H1 (cell line): Measurements from ENCODE around the gene TOB2. TPM values are rescaled to one million over a fixed set of nuclear protein-coding genes. Genes with fewer than 3 reads are reported as not detected.
A peak's percentile ranks its signal among the peaks of the same experiment; 100 is the strongest.

Source experiments
- CTCF ChIA-PET: fragments of 300-600 bp; sonication (Branson Sonifier 250); formaldehyde crosslinking; loops from one replicate; lab custom pipeline; 2021; ENCODE audit not compliant: partially characterized antibody; lab: Charles Lee
- POLR2A ChIA-PET: fragments of 300-600 bp; sonication (Branson Sonifier 250); formaldehyde crosslinking; loops from one replicate; lab custom pipeline; 2021; ENCODE audit warnings: inconsistent platforms; ENCODE audit not compliant: partially characterized antibody; lab: Charles Lee
- DNase-seq, 2 experiments: peaks; one replicate each; pipeline versions ENCODE4 v3.0.0 to v3.0.0-alpha.2; 2010 to 2022; ENCODE audit warnings: low spot score in 2 of 2, low read depth in 1 of 2, mixed read lengths in 1 of 2
- FAIRE-seq: peaks from 2 replicates; lab custom pipeline; 2011; peaks lifted over from hg19 to GRCh38; lab: Jason Lieb, UNC
- H2AFZ ChIP-seq: 2 replicates; pipeline ENCODE4 v1.8.1; 2012; ENCODE audit warnings: low read length, inconsistent platforms
- H2AK5ac ChIP-seq: 2 replicates; pipeline ENCODE4 v1.6.1; 2013; ENCODE audit warnings: low read depth, low read length
- H2BK120ac ChIP-seq: replicated peaks from 2 replicates; pipeline ENCODE3; 2013; ENCODE audit warnings: low read depth, low read length, inconsistent platforms
- H2BK12ac ChIP-seq: 2 replicates; pipeline ENCODE4 v1.6.1; 2013; ENCODE audit warnings: low read depth, low read length
- H2BK15ac ChIP-seq: 2 replicates; pipeline ENCODE4 v1.6.1; 2013; ENCODE audit warnings: low read length
- H2BK20ac ChIP-seq: 2 replicates; pipeline ENCODE4 v1.6.1; 2013; ENCODE audit warnings: low read length
- H2BK5ac ChIP-seq: 2 replicates; pipeline ENCODE4 v1.6.1; 2013; ENCODE audit warnings: low read depth, low read length
- H3K14ac ChIP-seq: 2 replicates; pipeline ENCODE4 v1.6.1; 2013; ENCODE audit warnings: inconsistent platforms; ENCODE audit not compliant: insufficient read length
- H3K18ac ChIP-seq: 2 replicates; pipeline ENCODE4 v1.6.1; 2013; ENCODE audit warnings: low read length; ENCODE audit errors: extremely low read depth
- H3K23ac ChIP-seq: 2 replicates; pipeline ENCODE4 v1.6.1; 2013; ENCODE audit warnings: inconsistent platforms; ENCODE audit not compliant: insufficient read length
- H3K23me2 ChIP-seq: 2 replicates; pipeline ENCODE4 v1.6.1; 2013; ENCODE audit warnings: low read depth, low read length
- H3K27ac ChIP-seq: 2 replicates; pipeline ENCODE4 v1.6.1; 2011; ENCODE audit warnings: low read depth, low read length, inconsistent platforms
- H3K27me3 ChIP-seq, 4 experiments: replicated peaks in 1 of 4; 1 replicate in 1 of 4; 2 replicates in 3 of 4; pipeline versions ENCODE4 v1.6.1 to v1.8.1; 2011 to 2013; ENCODE audit warnings: low read length in 3 of 4, mild to moderate bottlenecking in 3 of 4, inconsistent platforms in 2 of 4, mixed read lengths in 2 of 4, moderate library complexity in 1 of 4; ENCODE audit not compliant: control insufficient read depth in 3 of 4, insufficient read depth in 3 of 4; ENCODE audit errors: extremely low read depth in 1 of 4
- H3K36me3 ChIP-seq, 4 experiments: 2 replicates each; pipeline versions ENCODE4 v1.6.1 to v1.8.1; 2011 to 2013; ENCODE audit warnings: mild to moderate bottlenecking in 4 of 4, low read length in 3 of 4, moderate library complexity in 2 of 4, control low read depth in 1 of 4, inconsistent platforms in 1 of 4; ENCODE audit not compliant: insufficient read depth in 4 of 4, control insufficient read depth in 2 of 4
- H3K4ac ChIP-seq: replicated peaks from 2 replicates; pipeline ENCODE3; 2013; ENCODE audit warnings: low read length, low read depth, mixed read lengths, inconsistent platforms; ENCODE audit not compliant: insufficient read length
- H3K4me1 ChIP-seq, 4 experiments: replicated peaks in 1 of 4; 1 replicate in 1 of 4; 2 replicates in 3 of 4; pipeline versions ENCODE4 v1.6.1 to v1.8.1; 2011 to 2013; ENCODE audit warnings: low read length in 3 of 4, inconsistent platforms in 2 of 4, mixed read lengths in 1 of 4; ENCODE audit not compliant: insufficient read depth in 4 of 4, control insufficient read depth in 3 of 4
- H3K4me2 ChIP-seq, 2 experiments: 2 replicates each; pipeline versions ENCODE4 v1.6.1 to v1.8.1; 2011 to 2013; ENCODE audit warnings: low read depth in 2 of 2, low read length in 2 of 2, control low read depth in 1 of 2, inconsistent platforms in 1 of 2, mild to moderate bottlenecking in 1 of 2; ENCODE audit not compliant: insufficient read depth in 1 of 2
- H3K4me3 ChIP-seq, 4 experiments: fragments of 200-600, 300-600 bp in 1 of 4; sonication (generic), shearing (Covaris generic), sonication (Bioruptor Twin) in 1 of 4; 2 replicates each; pipeline versions ENCODE4 v1.5.1 to v1.8.1; 2011 to 2016; ENCODE audit warnings: low read length in 4 of 4, low read depth in 3 of 4, control low read depth in 2 of 4, inconsistent platforms in 2 of 4, mild to moderate bottlenecking in 2 of 4, mixed read lengths in 1 of 4, moderate library complexity in 1 of 4; ENCODE audit not compliant: insufficient read depth in 2 of 4; ENCODE audit errors: extremely low read depth in 1 of 4
- H3K56ac ChIP-seq: replicated peaks from 2 replicates; pipeline ENCODE3; 2013; ENCODE audit warnings: low read depth, mild to moderate bottlenecking, mixed read lengths, low read length, inconsistent platforms; ENCODE audit not compliant: insufficient read length
- H3K79me1 ChIP-seq: 2 replicates; pipeline ENCODE4 v1.6.1; 2013; ENCODE audit warnings: low read depth, low read length, control low read depth
- H3K79me2 ChIP-seq, 2 experiments: 2 replicates each; pipeline versions ENCODE4 v1.6.1 to v1.8.1; 2012 to 2013; ENCODE audit warnings: low read length in 2 of 2, mild to moderate bottlenecking in 2 of 2, inconsistent platforms in 1 of 2; ENCODE audit not compliant: insufficient read depth in 2 of 2, control insufficient read depth in 1 of 2
- H3K9ac ChIP-seq, 4 experiments: replicated peaks in 1 of 4; 1 replicate in 1 of 4; 2 replicates in 3 of 4; pipeline versions ENCODE4 v1.6.1 to v1.8.1; 2011 to 2013; ENCODE audit warnings: low read depth in 3 of 4, low read length in 3 of 4, control low read depth in 2 of 4, mild to moderate bottlenecking in 2 of 4, moderate library complexity in 2 of 4, inconsistent platforms in 1 of 4; ENCODE audit errors: extremely low read depth in 1 of 4
- H3K9me3 ChIP-seq, 2 experiments: 2 replicates each; pipeline versions ENCODE4 v1.6.1 to v1.8.1; 2012 to 2013; ENCODE audit warnings: mild to moderate bottlenecking in 2 of 2, moderate library complexity in 2 of 2, control low read depth in 1 of 2, inconsistent platforms in 1 of 2, low read depth in 1 of 2, low read length in 1 of 2, mixed read lengths in 1 of 2; ENCODE audit not compliant: insufficient read depth in 2 of 2
- H4K20me1 ChIP-seq, 2 experiments: replicated peaks in 1 of 2; 2 replicates each; pipeline versions ENCODE3 to v1.8.1; 2011 to 2013; ENCODE audit warnings: inconsistent platforms in 2 of 2, low read length in 2 of 2, mild to moderate bottlenecking in 1 of 2; ENCODE audit not compliant: insufficient read depth in 2 of 2, control insufficient read depth in 1 of 2
- H4K5ac ChIP-seq: 2 replicates; pipeline ENCODE4 v1.6.1; 2013; ENCODE audit warnings: low read length, low read depth, mixed read lengths, inconsistent platforms; ENCODE audit not compliant: insufficient read length
- H4K8ac ChIP-seq: 2 replicates; pipeline ENCODE4 v1.8.0; 2013; ENCODE audit warnings: mild to moderate bottlenecking, moderate library complexity, low read length, inconsistent platforms; ENCODE audit not compliant: insufficient read depth; ENCODE audit errors: extremely low read depth
- H4K91ac ChIP-seq: replicated peaks from 2 replicates; pipeline ENCODE3; 2013; ENCODE audit warnings: low read length, mixed read lengths, inconsistent platforms; ENCODE audit not compliant: insufficient read length
- EGR1 ChIP-seq: IDR thresholded peaks from 2 replicates; pipeline ENCODE4 v1.6.1; 2011; ENCODE audit warnings: low read depth, low read length, borderline replicate concordance
- EP300 ChIP-seq, 2 experiments: IDR thresholded peaks; 1 replicate in 1 of 2; 2 replicates in 1 of 2; pipeline ENCODE4 v1.6.1; 2011 to 2012; ENCODE audit warnings: low read depth in 2 of 2, low read length in 2 of 2, mild to moderate bottlenecking in 2 of 2, borderline replicate concordance in 1 of 2, inconsistent platforms in 1 of 2, moderate library complexity in 1 of 2
- EZH2 ChIP-seq: fragments of 200-600 bp; sonication (generic); IDR thresholded peaks from 2 replicates; pipeline ENCODE4 v1.7.1; 2012; ENCODE audit warnings: low read depth, mild to moderate bottlenecking, moderate library complexity, low read length, inconsistent platforms; ENCODE audit not compliant: severe bottlenecking
- POLR2AphosphoS5 ChIP-seq: IDR thresholded peaks from 2 replicates; pipeline ENCODE4 v1.6.1; 2011; ENCODE audit warnings: low read depth, low read length
- SIX5 ChIP-seq: IDR thresholded peaks from 2 replicates; pipeline ENCODE4 v1.6.1; 2011; ENCODE audit warnings: mild to moderate bottlenecking, low read depth, low read length
- SP4 ChIP-seq: IDR thresholded peaks from 2 replicates; pipeline ENCODE4 v1.6.1; 2012; ENCODE audit warnings: low read length, inconsistent platforms
- SUZ12 ChIP-seq: fragments of 200-600 bp; sonication (generic); IDR thresholded peaks from 2 replicates; pipeline ENCODE4 v1.6.1; 2012; ENCODE audit warnings: mild to moderate bottlenecking, inconsistent platforms, low read length, moderate library complexity, mixed read lengths
- WGBS, 2 experiments: shearing (Covaris generic) in 1 of 2; methylation state at CpG; one replicate each; pipeline versions ENCODE4 v1.1.6 to v1.1.7; 2013 to 2015; ENCODE audit warnings: low lambda C conversion rate in 2 of 2, mixed read lengths in 2 of 2, inconsistent platforms in 1 of 2, low coverage in 1 of 2, missing lambda C conversion rate in 1 of 2; ENCODE audit not compliant: insufficient replicate concordance in 2 of 2, insufficient coverage in 1 of 2, insufficient read length in 1 of 2; ENCODE audit errors: extremely low coverage in 1 of 2, missing lambda C conversion rate in 1 of 2; 5-methylcytosine and 5-hydroxymethylcytosine counted together
- long read RNA-seq, 2 experiments: library from RNA in 1 of 2; library from capped mRNA in 1 of 2; stranded (forward); transcript quantifications; one replicate each; pipeline ENCODE4 v2.0.0, GENCODE V29; 2021; ENCODE audit warnings: inconsistent platforms in 1 of 2
- polyA minus RNA-seq, 3 experiments: library from RNA; depleted of rRNA, polyadenylated mRNA; stranded (reverse); fragments of >200 nt; gene quantifications; 1 replicate in 2 of 3; 2 replicates in 1 of 3; pipeline ENCODE4 v1.2.3, GENCODE V29; 2011
- polyA plus RNA-seq, 7 experiments: library from polyadenylated mRNA; depleted of rRNA in 3 of 7; stranded (reverse) in 5 of 7; unstranded in 2 of 7; fragments of >200 nt in 5 of 7; fragments of 200-250 nt in 2 of 7; gene quantifications; 1 replicate in 5 of 7; 2 replicates in 1 of 7; 4 replicates in 1 of 7; pipeline versions ENCODE4 v1.2.1 to v1.2.3, GENCODE V29; 2011 to 2013; ENCODE audit warnings: missing spikeins in 2 of 7, mixed read lengths in 2 of 7
- total RNA-seq: library from RNA; stranded (reverse); fragmentation: NEBNext Ultra II Directional; extraction: Animal tissue kit (Norgen Biotek cat#: 25700); gene quantifications from 2 replicates; pipeline ENCODE4 v1.2.1, GENCODE V29; 2021

Gene TOB2
- 52.8 and 54.1 TPM in 2 replicates for total RNA-seq
- 27.0 and 37.5 TPM in 2 replicates for polyA plus RNA-seq (2011; rRNA removed)
- 17.4 TPM for polyA plus RNA-seq (2011; cell fraction: cytosol; rRNA removed)
- polyA plus RNA-seq (2011; cell fraction: nucleus; rRNA removed) = 22.6 TPM
- 30.2 to 35.8 TPM (median 33.5 TPM) in 4 replicates for polyA plus RNA-seq (2012, experiment 1 of 2)
- 39.6 TPM for polyA plus RNA-seq (2012, experiment 2 of 2)
- polyA plus RNA-seq (2013, experiment 1 of 2) = 27.4 TPM
- polyA plus RNA-seq (2013, experiment 2 of 2) = 28.2 TPM
- 20.4 and 28.3 TPM in 2 replicates for polyA minus RNA-seq (2011; rRNA and poly(A)+ RNA removed)
- 20.0 TPM for polyA minus RNA-seq (2011; cell fraction: cytosol; rRNA and poly(A)+ RNA removed)
- polyA minus RNA-seq (2011; cell fraction: nucleus; rRNA and poly(A)+ RNA removed) = 12.7 TPM
- long read RNA-seq, experiment 1, full-length matches to known transcripts = 3 of 35 reads
- long read RNA-seq, experiment 1, partial matches to known transcripts = 0 of 35 reads
- long read RNA-seq, experiment 1, other reads (novel, unspliced or antisense) = 32 of 35 reads
- long read RNA-seq, experiment 2, partial matches to known transcripts = 0 of 4 reads
- long read RNA-seq, experiment 2, other reads (novel, unspliced or antisense) = 4 of 4 reads

- WGBS, 2 experiments = 2% methylated on average over 58 of the region's 85 CpGs; no CpG with 5 or more reads in 1 of the 2 experiments
- no peak within 1 kb of the TSS; the same call in 1 of the 2 replicates for H2BK15ac ChIP-seq
- peaks cover 29% of the 10 kb centered on the region for H3K23me2 ChIP-seq
- peak within 1 kb of the TSS; percentile 88 to 100 for H3K4me2 ChIP-seq
- H3K14ac ChIP-seq = peak within 1 kb of the TSS; percentile 20
- CTCF ChIA-PET = interaction anchor here (0.5 to 2.9 kb wide), 8 partner anchors 10 to 80 kb away, joined by 3 to 16 read pairs (median 8); no protein-coding TSS in a partner anchor
- no peak within 1 kb of the TSS for H3K23ac ChIP-seq
- H3K79me1 ChIP-seq = peaks cover 6% of the 10 kb centered on the region; the same call in 1 of the 2 replicates
- H3K27me3 ChIP-seq = no peaks in the 10 kb centered on the region
- H3K9ac ChIP-seq = peak within 1 kb of the TSS; percentile 94 to 99 (median 96)
- H3K56ac ChIP-seq = peak within 1 kb of the TSS; percentile 97
- no peak within 1 kb of the TSS for H2AFZ ChIP-seq
- H3K4me3 ChIP-seq = peak within 1 kb of the TSS; percentile 67 to 100 (median 96)
- FAIRE-seq (no peak), DNase-seq (peak; percentile 88 to 97)
- peak within 1 kb of the TSS; percentile 96 for H3K27ac ChIP-seq
- peak within 1 kb of the TSS; percentile 99 for H3K18ac ChIP-seq
- H2BK5ac ChIP-seq = peak within 1 kb of the TSS; percentile 99
- H2BK120ac ChIP-seq = peak within 1 kb of the TSS; percentile 75
- peak within 1 kb of the TSS; percentile 90 for H4K91ac ChIP-seq
- peaks cover 0 to 7% (median 4%) of the 10 kb centered on the region in 4 experiments; a peak in 5 of 7 replicates for H3K4me1 ChIP-seq
- H3K79me2 ChIP-seq = peaks cover 23 to 45% of the 10 kb centered on the region in 2 experiments
- H4K5ac ChIP-seq = peak within 1 kb of the TSS; percentile 97
- peaks cover 3 to 9% of the 10 kb centered on the region in 2 experiments for H4K20me1 ChIP-seq
- POLR2A ChIA-PET = interaction anchor here (0.6 to 28.8 kb wide), 44 partner anchors 11 to 241 kb away, joined by 3 to 887 read pairs (median 5); partner anchors contain the start of genes ACO2, DESI1, PHF5A and PMM1
- H2AK5ac ChIP-seq = 0 out of 2 replicates have a peak within 1 kb of the TSS, but pooled peaks have one; percentile 20
- peak within 1 kb of the TSS; percentile 98 for H4K8ac ChIP-seq
- H3K4ac ChIP-seq = peak within 1 kb of the TSS; percentile 62
- H3K9me3 ChIP-seq = no peaks in the 10 kb centered on the region
- H2BK12ac ChIP-seq = peak within 1 kb of the TSS; percentile 90
- no peak within 1 kb of the TSS for H2BK20ac ChIP-seq
- peaks cover 0 to 16% (median 5%) of the 10 kb centered on the region in 4 experiments; a peak in 5 of 8 replicates for H3K36me3 ChIP-seq
- peak; percentile 94 for TF ChIP-seq SP4
- no peak for TF ChIP-seq SUZ12
- peak; percentile 99 for TF ChIP-seq POLR2AphosphoS5
- no peak for TF ChIP-seq EGR1
- peak in 1 of 2 experiments; percentile 85; a peak in 1 of 3 replicates for TF ChIP-seq EP300 (IDR thresholded peaks at IDR 0.05; ENCODE audit: borderline replicate concordance in 1 of 2, low read depth in 2 of 2, low read length in 2 of 2)
- no peak for TF ChIP-seq SIX5
- TF ChIP-seq EZH2 = no peak
Measured at GRCh38 chr22:41446639-41447434, at the start of gene TOB2. TSS of gene TOB2 (minus strand) at chr22:41446801. CDS start at chr22:41437345, 9,456 bp downstream.
